ENCODE measurements around the gene NUP153.

- no peak for TF ChIP-seq CTCF (IDR thresholded peaks at IDR 0.05; ENCODE audit: low read depth, low read length)
- TF ChIP-seq MAX (IDR thresholded peaks at IDR 0.05; ENCODE audit: low read depth, low read length) = no peak
These were observed 129.7 kb downstream of the NUP153 start for GRCh38 chr6:17577059-17577458.

Data from NB4 (cell line).